K562 (cell line): ENCODE data around the gene ZNF761. TPM values are rescaled to one million over a fixed set of nuclear protein-coding genes. Genes with fewer than 3 reads are reported as not detected.
"Not testable (repeated sequence)": the region's sequence is repeated elsewhere in the genome, so short reads cannot be mapped to it uniquely, and the experiment has no call there.

Experiments used
- ATAC-seq: fragments of 200-7000 bp; cut with Tn5 transposase; 3 replicates; pipeline ENCODE4 v1.9.1; 2020; ENCODE audit warnings: moderate library complexity
- BruUV-seq: library from RNA; stranded (reverse); fragments of 400-500 nt; replicated peaks from 2 replicates; lab custom pipeline; 2021; lab: Mats Ljungman, UMichigan
- CTCF ChIA-PET: fragments of 300-600 bp; formaldehyde crosslinking; extraction: SDS; loops from one replicate; lab custom pipeline; 2021; ENCODE audit warnings: low intra/inter-chr PET ratio; lab: Yijun Ruan, JAX
- POLR2A ChIA-PET: fragments of 300-600, 350-650 bp; sonication (Branson Sonifier 250); formaldehyde crosslinking; extraction: SDS; loops from one replicate; lab custom pipeline; 2021; ENCODE audit warnings: antibody characterized with exemption, inconsistent platforms; lab: Yijun Ruan, JAX
- DNase-seq, 4 experiments: peaks; one replicate each; pipeline versions ENCODE4 v3.0.0 to v3.0.0-alpha.2; 2011 to 2018; ENCODE audit warnings: low spot score in 3 of 4, mixed read lengths in 3 of 4; ENCODE audit errors: extremely low read depth in 1 of 4
- FAIRE-seq: peaks from 2 replicates; lab custom pipeline; 2011; peaks lifted over from hg19 to GRCh38; lab: Jason Lieb, UNC
- H2AFZ ChIP-seq: 2 replicates; pipeline ENCODE4 v1.6.0; 2011; ENCODE audit warnings: low read depth, low read length, control low read depth, inconsistent platforms
- H3K27ac ChIP-seq: fragments of 200-600 bp; 3 replicates; pipeline ENCODE4 v1.8.0; 2011; ENCODE audit warnings: low read depth, mild to moderate bottlenecking, control low read depth, inconsistent platforms, low read length, moderate library complexity, mixed read lengths; ENCODE audit errors: extremely low read depth
- H3K27me3 ChIP-seq, 2 experiments: fragments of 300-600 bp in 1 of 2; 2 replicates in 1 of 2; 3 replicates in 1 of 2; pipeline versions ENCODE4 v1.6.0 to v1.8.0; 2011; ENCODE audit warnings: inconsistent platforms in 2 of 2, low read length in 2 of 2, mild to moderate bottlenecking in 1 of 2, mixed read lengths in 1 of 2, moderate library complexity in 1 of 2; ENCODE audit not compliant: control insufficient read depth in 2 of 2, insufficient read depth in 2 of 2
- H3K36me3 ChIP-seq: fragments of 300-600 bp; 3 replicates; pipeline ENCODE4 v1.8.0; 2011; ENCODE audit warnings: mild to moderate bottlenecking, low read length, inconsistent platforms; ENCODE audit not compliant: control insufficient read depth, insufficient read depth
- H3K4me1 ChIP-seq, 2 experiments: fragments of 200-600 bp in 1 of 2; replicated peaks in 1 of 2; 2 replicates in 1 of 2; 3 replicates in 1 of 2; pipeline versions ENCODE4 v1.5.1 to v1.8.0; 2011; ENCODE audit warnings: inconsistent platforms in 2 of 2, low read length in 2 of 2, mild to moderate bottlenecking in 1 of 2, mixed read lengths in 1 of 2, moderate library complexity in 1 of 2; ENCODE audit not compliant: control insufficient read depth in 2 of 2, insufficient read depth in 2 of 2
- H3K4me2 ChIP-seq: 2 replicates; pipeline ENCODE4 v1.6.1; 2011; ENCODE audit warnings: low read length, control low read depth, inconsistent platforms, mixed read lengths; ENCODE audit not compliant: insufficient read depth
- H3K4me3 ChIP-seq: fragments of 200-600 bp; sonication (generic), shearing (Covaris generic); 2 replicates; pipeline ENCODE4 v1.5.1; 2016; ENCODE audit warnings: control low read depth, inconsistent platforms
- H3K79me2 ChIP-seq: fragments of 200-600 bp; 3 replicates; pipeline ENCODE4 v1.8.0; 2011; ENCODE audit warnings: low read length, inconsistent platforms; ENCODE audit not compliant: control insufficient read depth, insufficient read depth
- H3K9ac ChIP-seq, 2 experiments: 2 replicates each; pipeline versions ENCODE4 v1.6.0 to v1.6.1; 2011; ENCODE audit warnings: low read depth in 2 of 2, low read length in 2 of 2, control low read depth in 1 of 2, inconsistent platforms in 1 of 2, mild to moderate bottlenecking in 1 of 2, mixed read lengths in 1 of 2; ENCODE audit not compliant: insufficient read depth in 1 of 2
- H3K9me1 ChIP-seq: one replicate; pipeline ENCODE4 v1.6.0; 2011; ENCODE audit warnings: inconsistent platforms, mild to moderate bottlenecking, low read length, moderate library complexity; ENCODE audit not compliant: control insufficient read depth, insufficient read depth
- H3K9me3 ChIP-seq: replicated peaks from 2 replicates; pipeline ENCODE4 v1.5.1; 2011; ENCODE audit warnings: low read depth, low read length, inconsistent platforms; ENCODE audit not compliant: control insufficient read depth, insufficient read depth
- H4K20me1 ChIP-seq: replicated peaks from 2 replicates; pipeline ENCODE4 v1.6.1; 2011; ENCODE audit warnings: low read length, inconsistent platforms, mixed read lengths; ENCODE audit not compliant: control insufficient read depth, insufficient read depth
- CREB1 ChIP-seq, 2 experiments: sonication (generic) in 1 of 2; formaldehyde crosslinking in 1 of 2; IDR thresholded peaks; 2 replicates each; pipeline versions ENCODE4 v1.6.1 to v1.8.0; 2012 to 2022; ENCODE audit warnings: inconsistent platforms in 1 of 2, mild to moderate bottlenecking in 1 of 2, missing genetic modification reagents in 1 of 2, moderate library complexity in 1 of 2
- ZEB2 ChIP-seq: fragments of 450-650 bp; IDR thresholded peaks from 2 replicates; pipeline ENCODE4 v1.6.1; 2016
- WGBS: fragments of 100-300 bp; shearing (Covaris generic); methylation state at CpG from one replicate; pipeline ENCODE4 v1.1.6; 2016; ENCODE audit warnings: low coverage, mixed read lengths; ENCODE audit not compliant: insufficient coverage; ENCODE audit errors: missing lambda C conversion rate; 5-methylcytosine and 5-hydroxymethylcytosine counted together
- in situ Hi-C: fragments of 300-500 bp; cut with MboI; formaldehyde crosslinking; loops from 4 replicates; pipeline ENCODE4 v1.15.0; 2018; ENCODE audit warnings: inconsistent platforms, mixed read lengths
- intact Hi-C: fragments of 100-400 bp; cut with micrococcal nuclease; formaldehyde crosslinking; loops from 2 replicates; pipeline ENCODE4 v1.14.2; 2022
- polyA plus RNA-seq, 8 experiments: library from polyadenylated mRNA; depleted of rRNA in 4 of 8; stranded (reverse) in 5 of 8; unstranded in 3 of 8; fragments of >200 nt; fragmentation: Nextera tagmentation in 2 of 8; fragmentation: Illumina TruSeq in 1 of 8; extraction: Ambion mirVana in 2 of 8; extraction: Trizol in 1 of 8; gene quantifications; 2 replicates each; pipeline versions ENCODE4 v1.2.1 to v1.2.3, GENCODE V29; 2011 to 2014; ENCODE audit warnings: inconsistent platforms in 1 of 8, missing spikeins in 1 of 8
- total RNA-seq, 7 experiments: library from RNA; depleted of rRNA in 6 of 7; stranded (reverse); fragments of >200 nt in 6 of 7; fragmentation: Illumina TruSeq in 2 of 7; extraction: Trizol in 2 of 7; gene quantifications; 2 replicates each; pipeline versions ENCODE4 v1.2.1 to v1.2.3, GENCODE V29; 2011 to 2021; ENCODE audit warnings: low replicate concordance in 1 of 7
- TF ChIP-seq, protein P1 (sequence below): fragments of 450-650 bp; conservative IDR thresholded peaks from 2 replicates; pipeline ENCODE4 v1.6.1; 2016; ENCODE audit warnings: missing genetic modification characterization, low read depth, mild to moderate bottlenecking, control low read depth, missing compliant biosample characterization

The ZNF761 gene
- total and polyA plus RNA-seq, 9 of the 15 experiments (the other 6 are each of a cell fraction or from before 2014, with no cell fraction given), result 10.3 to 30.2 (median 17.0) TPM

GRCh38 chr19:53471916-53472315, 40.1 kb downstream of the ZNF761 start (continued):
- TF ChIP-seq ZEB2 (no peak), CREB1 (IDR thresholded peaks at IDR 0.05) (no peak), CREB1 (CRISPR knock-in tag; IDR thresholded peaks at IDR 0.05) (no peak)
- TF ChIP-seq, protein P1, sequence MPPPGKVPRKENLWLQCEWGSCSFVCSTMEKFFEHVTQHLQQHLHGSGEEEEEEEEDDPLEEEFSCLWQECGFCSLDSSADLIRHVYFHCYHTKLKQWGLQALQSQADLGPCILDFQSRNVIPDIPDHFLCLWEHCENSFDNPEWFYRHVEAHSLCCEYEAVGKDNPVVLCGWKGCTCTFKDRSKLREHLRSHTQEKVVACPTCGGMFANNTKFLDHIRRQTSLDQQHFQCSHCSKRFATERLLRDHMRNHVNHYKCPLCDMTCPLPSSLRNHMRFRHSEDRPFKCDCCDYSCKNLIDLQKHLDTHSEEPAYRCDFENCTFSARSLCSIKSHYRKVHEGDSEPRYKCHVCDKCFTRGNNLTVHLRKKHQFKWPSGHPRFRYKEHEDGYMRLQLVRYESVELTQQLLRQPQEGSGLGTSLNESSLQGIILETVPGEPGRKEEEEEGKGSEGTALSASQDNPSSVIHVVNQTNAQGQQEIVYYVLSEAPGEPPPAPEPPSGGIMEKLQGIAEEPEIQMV (tag), result no peak

DNA sequence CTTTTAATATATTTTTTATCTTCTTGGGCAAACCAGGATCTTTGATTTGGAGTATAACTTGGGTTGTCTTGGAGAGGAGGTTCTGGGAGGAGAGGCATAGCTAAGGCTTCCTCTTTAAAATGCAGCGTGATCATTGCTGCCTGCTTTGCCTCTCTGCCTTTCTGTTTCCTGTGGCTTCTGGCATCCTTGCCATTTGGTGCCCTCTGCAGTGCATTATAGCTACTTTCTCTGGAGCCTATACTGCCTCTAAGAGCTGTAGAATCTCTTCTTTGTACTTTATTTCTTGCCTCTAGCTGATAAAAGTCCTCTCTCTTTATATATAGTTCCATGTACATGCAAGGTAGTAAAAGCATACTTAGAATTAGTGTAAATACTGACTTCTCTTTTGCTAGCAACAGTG, 43.0 kb downstream of the ZNF761 start:
- H2AFZ ChIP-seq, BruUV-seq, intact Hi-C loops, H3K4me2 ChIP-seq, H3K9me3 ChIP-seq, H3K9me1 ChIP-seq, H3K27me3 ChIP-seq, POLR2A ChIA-PET, H3K4me3 ChIP-seq, ATAC-seq, H3K4me1 ChIP-seq, CTCF ChIA-PET, DNase-seq, FAIRE-seq, H3K27ac ChIP-seq, H3K9ac ChIP-seq, H3K79me2 ChIP-seq, H4K20me1 ChIP-seq: not testable (repeated sequence)
- in situ Hi-C loops, result loop anchor here (5.0 kb wide), 1 partner anchor 38 kb away; no protein-coding TSS in a partner anchor
- WGBS, result 100% methylated on average over 1 of the region's 1 CpG
- H3K36me3 ChIP-seq, result peaks cover 26% of the 10 kb centered on the region; the same call in 2 of the 3 replicates

GRCh38 chr19:53475470-53475869, 43.7 kb downstream of the ZNF761 start:
- H2AFZ ChIP-seq, H3K9me1 ChIP-seq, ATAC-seq, FAIRE-seq, POLR2A ChIA-PET, H3K4me1 ChIP-seq, intact Hi-C loops, H3K9ac ChIP-seq, CTCF ChIA-PET, H3K9me3 ChIP-seq, H4K20me1 ChIP-seq, H3K4me3 ChIP-seq, H3K27ac ChIP-seq, BruUV-seq, H3K4me2 ChIP-seq, H3K79me2 ChIP-seq, H3K27me3 ChIP-seq, DNase-seq: not testable (repeated sequence)
- in situ Hi-C loops, result loop anchor here (5.0 kb wide), 1 partner anchor 38 kb away; no protein-coding TSS in a partner anchor
- WGBS, result 79% methylated on average over 6 of the region's 6 CpGs
- peaks cover 28% of the 10 kb centered on the region; the same call in 2 of the 3 replicates for H3K36me3 ChIP-seq

DNA sequence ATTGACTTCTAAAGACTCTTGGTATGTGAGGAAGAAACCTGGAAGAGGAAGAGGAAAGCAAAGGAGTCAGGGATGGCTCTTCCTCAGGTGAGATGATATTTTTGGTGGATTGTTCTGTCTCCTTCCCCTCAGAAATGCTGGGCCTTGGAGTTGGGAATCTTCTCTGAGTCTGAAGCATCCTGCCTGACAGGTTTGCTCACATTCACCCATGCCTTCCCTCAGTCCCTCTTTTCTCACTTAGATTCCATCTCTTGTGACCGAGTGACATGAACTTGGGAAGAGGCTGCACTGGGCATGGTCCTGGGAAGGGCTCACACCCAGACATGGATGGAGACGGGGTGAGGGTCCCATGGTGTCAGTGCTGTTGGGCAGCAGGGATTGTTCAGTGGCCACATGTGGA, 52.0 kb downstream of the ZNF761 start:
- H3K4me3 ChIP-seq, BruUV-seq, H4K20me1 ChIP-seq, H3K9me3 ChIP-seq, in situ Hi-C loops, ATAC-seq, DNase-seq, CTCF ChIA-PET, H3K9ac ChIP-seq, H3K4me2 ChIP-seq, FAIRE-seq, POLR2A ChIA-PET, H3K4me1 ChIP-seq, H3K79me2 ChIP-seq, intact Hi-C loops, H2AFZ ChIP-seq, H3K27me3 ChIP-seq, H3K27ac ChIP-seq, H3K9me1 ChIP-seq: not testable (repeated sequence)
- peaks cover 36% of the 10 kb centered on the region; the same call in 1 of the 3 replicates for H3K36me3 ChIP-seq
- no CpG with 5 or more reads among the region's 2 CpGs for WGBS
